ENCODE data around the gene RPA1. TPM values are rescaled to one million over a fixed set of nuclear protein-coding genes. Genes with fewer than 3 reads are reported as not detected.

The RPA1 gene
- total RNA-seq, 1 experiment from 2014 or later, result 69.1 TPM

Other genes starting within 250 kb of the RPA1 start
- 6.2 and 17.1 TPM in 2 replicates for gene SLC43A2, start 201.2 kb upstream of the RPA1 start, total RNA-seq (2014; rRNA removed)
- gene SCARF1, start 184.3 kb upstream of the RPA1 start, total RNA-seq (2014; rRNA removed), result 0.73 and 0.81 TPM in 2 replicates
- 27.6 and 27.8 TPM in 2 replicates for gene RILP, start 180.1 kb upstream of the RPA1 start, total RNA-seq (2014; rRNA removed)
- 103 and 126 TPM in 2 replicates for gene PRPF8, start 145.1 kb upstream of the RPA1 start, total RNA-seq (2014; rRNA removed)
- gene TLCD2, start 119.6 kb upstream of the RPA1 start, total RNA-seq (2014; rRNA removed), result 0.63 and 0.77 TPM in 2 replicates
- gene WDR81, start 105.3 kb upstream of the RPA1 start, total RNA-seq (2014; rRNA removed), result 14.6 and 16.4 TPM in 2 replicates
- 2.2 and 2.5 TPM in 2 replicates for gene SERPINF2, start 87.1 kb upstream of the RPA1 start, total RNA-seq (2014; rRNA removed)
- gene SERPINF1, start 67.9 kb upstream of the RPA1 start, total RNA-seq (2014; rRNA removed), result 1.7 TPM in 1 of 2 replicates, not detected in the other
- gene SMYD4, start 103 bp upstream of the RPA1 start, total RNA-seq (2014; rRNA removed), result 8.1 and 9.3 TPM in 2 replicates
- 6.9 and 7.9 TPM in 2 replicates for gene RTN4RL1, start 195.3 kb downstream of the RPA1 start, total RNA-seq (2014; rRNA removed)
- gene DPH1, start 200.1 kb downstream of the RPA1 start, total RNA-seq (2014; rRNA removed), result 47.9 and 57.4 TPM in 2 replicates
- 45.7 and 58.6 TPM in 2 replicates for gene OVCA2, start 212.0 kb downstream of the RPA1 start, total RNA-seq (2014; rRNA removed)
- gene HIC1, start 225.1 kb downstream of the RPA1 start, total RNA-seq (2014; rRNA removed), result 2.0 and 4.4 TPM in 2 replicates

All from PC-3 (cell line).